Hepatocyte (in vitro differentiated cells): Measurements from ENCODE around the gene HSPB9. TPM values are rescaled to one million over a fixed set of nuclear protein-coding genes. Genes with fewer than 3 reads are reported as not detected.

Source experiments
- DNase-seq: peaks from one replicate; pipeline ENCODE4 v3.0.0-alpha.2; 2016; ENCODE audit warnings: low spot score
- H2AFZ ChIP-seq: fragments of 200-600 bp; sonication (generic); 2 replicates; pipeline ENCODE4 v1.6.0; 2016; ENCODE audit warnings: antibody characterized with exemption, mild to moderate bottlenecking
- H3K27ac ChIP-seq: fragments of 200-600 bp; sonication (generic); 2 replicates; pipeline ENCODE4 v1.5.1; 2016; ENCODE audit warnings: mild to moderate bottlenecking
- H3K27me3 ChIP-seq: fragments of 200-600 bp; sonication (generic); 2 replicates; pipeline ENCODE4 v1.6.1; 2016
- H3K36me3 ChIP-seq: fragments of 200-600 bp; sonication (generic); replicated peaks from 2 replicates; pipeline ENCODE4 v1.5.1; 2016; ENCODE audit warnings: low read depth; ENCODE audit not compliant: insufficient read depth
- H3K4me1 ChIP-seq: fragments of 200-600 bp; sonication (generic); 2 replicates; pipeline ENCODE4 v1.5.1; 2016; ENCODE audit warnings: mild to moderate bottlenecking, moderate library complexity; ENCODE audit not compliant: insufficient read depth
- H3K4me2 ChIP-seq: fragments of 200-600 bp; sonication (generic); 2 replicates; pipeline ENCODE4 v1.6.0; 2016
- H3K4me3 ChIP-seq: fragments of 200-600 bp; sonication (generic); 2 replicates; pipeline ENCODE4 v1.5.1; 2016; ENCODE audit warnings: mild to moderate bottlenecking
- H3K79me2 ChIP-seq: fragments of 200-600 bp; sonication (generic); 2 replicates; pipeline ENCODE4 v1.6.0; 2017; ENCODE audit warnings: mild to moderate bottlenecking
- H3K9me2 ChIP-seq: fragments of 200-600 bp; sonication (generic); replicated peaks from 2 replicates; pipeline ENCODE4 v1.6.0; 2017; ENCODE audit warnings: mild to moderate bottlenecking; ENCODE audit not compliant: insufficient read depth
- H3K9me3 ChIP-seq: fragments of 200-600 bp; sonication (generic); 2 replicates; pipeline ENCODE4 v1.5.1; 2016; ENCODE audit warnings: low read depth, mild to moderate bottlenecking
- H4K20me1 ChIP-seq: fragments of 200-600 bp; sonication (generic); 2 replicates; pipeline ENCODE4 v1.6.0; 2016; ENCODE audit warnings: mild to moderate bottlenecking; ENCODE audit not compliant: insufficient read depth, poor library complexity, severe bottlenecking
- EZH2 ChIP-seq: fragments of 200-600 bp; sonication (generic); IDR thresholded peaks from 2 replicates; pipeline ENCODE4 v1.6.1; 2016; ENCODE audit warnings: antibody characterized with exemption, mild to moderate bottlenecking, borderline replicate concordance
- EZH2phosphoT487 ChIP-seq: fragments of 200-600 bp; sonication (generic); IDR thresholded peaks from one replicate; pipeline ENCODE4 v1.6.1; 2018; ENCODE audit warnings: antibody characterized with exemption, mild to moderate bottlenecking, low read depth, moderate library complexity; ENCODE audit not compliant: unreplicated experiment, severe bottlenecking
- WGBS: methylation state at CpG from one replicate; pipeline ENCODE4 v1.1.6; 2016; ENCODE audit warnings: low lambda C conversion rate; ENCODE audit errors: missing lambda C conversion rate; 5-methylcytosine and 5-hydroxymethylcytosine counted together
- polyA plus RNA-seq: library from polyadenylated mRNA; unstranded; fragments of >200 nt; fragmentation: Nextera tagmentation; extraction: Ambion mirVana; gene quantifications from 2 replicates; pipeline ENCODE4 v1.2.1, GENCODE V29; 2016
- total RNA-seq: library from RNA; depleted of rRNA; stranded (reverse); fragments of >200 nt; gene quantifications from 2 replicates; pipeline ENCODE4 v1.2.3, GENCODE V29; 2014
- TF ChIP-seq, protein P1 (sequence below): fragments of 200-600 bp; sonication (generic); IDR thresholded peaks from 2 replicates; pipeline ENCODE4 v1.5.1; 2016; ENCODE audit warnings: antibody characterized with exemption, mild to moderate bottlenecking; ENCODE audit not compliant: poor library complexity

HSPB9 gene
- total and polyA plus RNA-seq, 2 experiments from 2014 or later: 0.34 TPM; not detected in 1

DNA sequence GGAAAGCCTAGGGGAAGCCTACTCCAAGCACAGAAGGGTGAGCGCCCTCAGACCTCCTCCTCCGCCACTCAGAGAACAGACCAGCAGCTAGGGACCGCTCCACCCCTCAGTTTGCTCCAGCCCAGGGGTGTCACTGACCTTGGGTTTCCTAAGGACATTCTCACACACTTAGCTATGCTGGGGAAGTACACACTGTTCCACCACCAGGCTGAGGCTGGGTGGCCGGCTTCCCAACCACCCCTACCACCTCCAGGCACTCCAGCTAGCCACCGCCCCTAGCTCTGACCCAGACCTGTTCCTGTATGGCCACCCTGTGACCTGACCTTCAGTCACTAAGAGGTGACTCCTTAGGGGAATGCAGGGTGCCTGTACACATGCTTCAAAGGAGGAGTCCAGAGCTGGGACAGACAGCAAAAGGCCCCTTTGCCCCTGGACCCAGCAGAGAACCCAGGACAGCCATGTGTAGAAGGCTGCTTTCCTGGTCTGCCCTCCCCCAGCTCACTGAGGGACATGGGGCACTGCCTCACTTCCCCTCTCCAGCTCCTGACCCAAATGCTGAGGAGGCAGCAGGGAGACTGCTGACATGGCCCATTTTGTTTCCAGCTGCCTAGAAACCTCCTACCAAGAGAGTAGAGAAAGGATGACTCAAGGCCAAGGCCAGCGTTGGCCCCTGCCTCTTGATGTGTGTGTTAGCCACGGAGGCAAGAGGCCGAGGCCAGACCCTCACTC lies 6.7 kb downstream of the HSPB9 start:
- no peak for DNase-seq
- H2AFZ ChIP-seq: no peak overlapping the region
- H3K4me3 ChIP-seq: no peak overlapping the region
- H4K20me1 ChIP-seq: peaks cover 25% of the 10 kb centered on the region
- no peaks in the 10 kb centered on the region for H3K9me3 ChIP-seq
- H3K79me2 ChIP-seq: peaks cover 43% of the 10 kb centered on the region
- H3K4me2 ChIP-seq: no peak overlapping the region
- H3K27ac ChIP-seq: no peak overlapping the region
- H3K9me2 ChIP-seq: no peaks in the 10 kb centered on the region
- TF ChIP-seq EZH2phosphoT487: no peak
- TF ChIP-seq EZH2: no peak
- TF ChIP-seq, protein P1, sequence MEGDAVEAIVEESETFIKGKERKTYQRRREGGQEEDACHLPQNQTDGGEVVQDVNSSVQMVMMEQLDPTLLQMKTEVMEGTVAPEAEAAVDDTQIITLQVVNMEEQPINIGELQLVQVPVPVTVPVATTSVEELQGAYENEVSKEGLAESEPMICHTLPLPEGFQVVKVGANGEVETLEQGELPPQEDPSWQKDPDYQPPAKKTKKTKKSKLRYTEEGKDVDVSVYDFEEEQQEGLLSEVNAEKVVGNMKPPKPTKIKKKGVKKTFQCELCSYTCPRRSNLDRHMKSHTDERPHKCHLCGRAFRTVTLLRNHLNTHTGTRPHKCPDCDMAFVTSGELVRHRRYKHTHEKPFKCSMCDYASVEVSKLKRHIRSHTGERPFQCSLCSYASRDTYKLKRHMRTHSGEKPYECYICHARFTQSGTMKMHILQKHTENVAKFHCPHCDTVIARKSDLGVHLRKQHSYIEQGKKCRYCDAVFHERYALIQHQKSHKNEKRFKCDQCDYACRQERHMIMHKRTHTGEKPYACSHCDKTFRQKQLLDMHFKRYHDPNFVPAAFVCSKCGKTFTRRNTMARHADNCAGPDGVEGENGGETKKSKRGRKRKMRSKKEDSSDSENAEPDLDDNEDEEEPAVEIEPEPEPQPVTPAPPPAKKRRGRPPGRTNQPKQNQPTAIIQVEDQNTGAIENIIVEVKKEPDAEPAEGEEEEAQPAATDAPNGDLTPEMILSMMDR: no peak
- 96% methylated on average over 8 of the region's 8 CpGs for WGBS
- H3K4me1 ChIP-seq: peaks cover 12% of the 10 kb centered on the region
- no peaks in the 10 kb centered on the region for H3K36me3 ChIP-seq
- H3K27me3 ChIP-seq: no peaks in the 10 kb centered on the region

- TF ChIP-seq EZH2phosphoT487 (no peak), EZH2 (no peak)
- TF ChIP-seq, protein P1: no peak
- Histone ChIP-seq H3K9me2 (no peaks in the 10 kb centered on the region), H3K27me3 (no peaks in the 10 kb centered on the region), H3K4me3 (no peak overlapping the region), H3K4me1 (peaks cover 21% of the 10 kb centered on the region), H2AFZ (no peak overlapping the region), H3K4me2 (no peak overlapping the region), H3K36me3 (no peaks in the 10 kb centered on the region), H4K20me1 (peaks cover 25% of the 10 kb centered on the region), H3K9me3 (no peaks in the 10 kb centered on the region), H3K27ac (no peak overlapping the region), H3K79me2 (peaks cover 54% of the 10 kb centered on the region)
- DNase-seq: no peak
- WGBS: 93% methylated on average over 16 of the region's 16 CpGs
These were observed 7.8 kb downstream of the HSPB9 start for GRCh38 chr17:42130310-42130936.

- H3K9me2 ChIP-seq: no peaks in the 10 kb centered on the region
- H3K79me2 ChIP-seq: peaks cover 56% of the 10 kb centered on the region
- peaks cover 23% of the 10 kb centered on the region for H3K4me1 ChIP-seq
- no peak for DNase-seq
- H3K36me3 ChIP-seq: no peaks in the 10 kb centered on the region
- H2AFZ ChIP-seq: no peak overlapping the region
- TF ChIP-seq EZH2phosphoT487 (no peak), EZH2 (no peak)
- TF ChIP-seq, protein P1: no peak
- H3K9me3 ChIP-seq: no peaks in the 10 kb centered on the region
- H3K4me3 ChIP-seq: no peak overlapping the region
- H3K27me3 ChIP-seq: no peaks in the 10 kb centered on the region
- WGBS: 98% methylated on average over 4 of the region's 4 CpGs
- peaks cover 27% of the 10 kb centered on the region for H4K20me1 ChIP-seq
- H3K27ac ChIP-seq: no peak overlapping the region
- H3K4me2 ChIP-seq: no peak overlapping the region
These were observed 8.6 kb downstream of the HSPB9 start for GRCh38 chr17:42131232-42131631.
